Fibroblast of peridontal ligament (primary cell): ENCODE measurements around the gene SLC22A14.
A peak's percentile ranks its signal among the peaks of the same experiment; 100 is the strongest.
"Not testable (repeated sequence)": the region's sequence is repeated elsewhere in the genome, so short reads cannot be mapped to it uniquely, and the experiment has no call there.

Experiments used
- DNase-seq: peaks from one replicate; pipeline ENCODE4 v3.0.0-alpha.2; 2010; ENCODE audit errors: extremely low read depth

Gene SLC22A14

DNA sequence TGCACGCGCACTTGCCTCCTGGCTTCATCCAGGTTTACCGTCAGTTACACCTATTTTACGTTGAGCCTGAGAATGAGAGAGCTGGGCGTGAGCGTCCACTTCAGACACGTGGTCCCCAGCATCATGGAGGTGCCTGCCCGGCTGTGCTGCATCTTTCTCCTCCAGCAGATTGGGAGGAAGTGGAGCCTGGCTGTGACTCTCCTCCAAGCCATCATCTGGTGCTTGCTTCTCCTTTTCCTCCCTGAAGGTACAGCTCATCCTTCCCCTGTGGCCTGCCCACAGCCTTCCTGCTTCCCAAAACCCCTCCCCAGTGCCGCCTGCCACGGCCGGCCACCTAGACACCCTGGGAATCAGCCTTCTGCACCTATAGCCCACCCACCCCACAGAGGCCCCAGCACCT, 31.6 kb downstream of the SLC22A14 start:
- DNase-seq: no peak

DNA sequence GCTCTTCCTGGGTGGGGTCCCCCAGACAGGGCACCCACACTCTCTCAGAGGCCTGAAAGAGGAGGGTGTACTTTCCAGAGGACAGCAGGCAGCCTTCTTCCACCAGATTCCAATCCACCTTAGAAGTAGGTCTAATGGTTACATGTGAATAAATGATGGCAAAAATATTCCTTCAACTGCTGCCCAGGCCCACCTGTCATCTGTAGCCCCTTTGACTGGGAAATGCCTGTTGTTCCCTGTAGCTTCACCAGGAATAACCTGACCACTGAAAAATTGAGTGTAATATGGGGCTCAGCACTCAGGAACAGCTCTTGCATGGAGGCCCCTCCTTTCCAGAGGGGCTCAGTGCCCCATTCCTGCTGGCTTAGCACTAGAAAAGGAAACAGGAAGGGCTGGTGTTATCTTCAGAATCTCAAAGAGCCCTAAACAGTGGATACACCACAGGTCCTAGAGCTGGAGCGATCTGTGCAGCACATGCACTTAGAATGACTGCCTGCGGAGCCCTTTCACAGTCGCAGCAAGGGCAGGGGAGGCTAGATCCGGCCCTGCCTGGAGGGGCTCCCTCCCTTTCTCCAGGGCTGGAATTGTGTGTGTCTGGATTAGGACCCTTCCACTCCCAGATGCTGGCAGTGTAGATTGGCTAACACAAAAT, 32.1 kb downstream of the SLC22A14 start:
- no peak for DNase-seq

DNA sequence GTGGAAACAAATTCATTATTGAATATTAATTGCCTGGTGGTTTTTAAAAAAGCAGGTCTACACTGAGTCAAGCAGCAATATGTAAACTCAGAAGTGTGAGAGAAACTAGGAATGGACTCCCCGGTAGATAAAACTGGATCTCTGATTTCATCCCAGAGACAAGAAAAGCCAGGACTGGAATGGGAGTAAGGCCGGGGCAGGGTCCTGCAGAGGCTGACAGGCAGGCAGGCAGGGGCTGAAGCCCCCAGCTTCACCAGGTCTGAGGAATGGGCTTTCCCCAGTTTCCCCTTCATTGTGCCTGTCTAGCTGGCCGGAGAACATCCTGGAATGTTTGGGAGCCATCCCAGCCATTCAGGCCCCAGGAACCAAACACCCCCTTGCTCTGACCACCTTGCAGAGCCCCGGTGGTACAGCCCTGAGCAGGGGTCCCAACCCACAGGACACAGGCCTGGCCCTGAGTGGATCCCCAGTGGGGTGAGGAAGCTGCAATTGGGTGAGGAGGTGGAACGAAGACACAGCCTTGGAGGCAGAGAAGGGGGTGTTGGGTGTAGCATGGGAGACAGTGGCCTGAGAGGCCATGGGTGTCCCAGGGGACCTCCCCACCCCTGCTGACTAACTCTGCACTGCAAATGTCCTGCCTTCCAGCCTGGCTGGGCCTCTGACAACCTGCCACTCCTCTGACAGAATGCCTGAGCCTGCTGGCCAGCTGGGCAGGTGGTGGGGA, 32.8 kb downstream of the SLC22A14 start:
- no peak for DNase-seq

DNA sequence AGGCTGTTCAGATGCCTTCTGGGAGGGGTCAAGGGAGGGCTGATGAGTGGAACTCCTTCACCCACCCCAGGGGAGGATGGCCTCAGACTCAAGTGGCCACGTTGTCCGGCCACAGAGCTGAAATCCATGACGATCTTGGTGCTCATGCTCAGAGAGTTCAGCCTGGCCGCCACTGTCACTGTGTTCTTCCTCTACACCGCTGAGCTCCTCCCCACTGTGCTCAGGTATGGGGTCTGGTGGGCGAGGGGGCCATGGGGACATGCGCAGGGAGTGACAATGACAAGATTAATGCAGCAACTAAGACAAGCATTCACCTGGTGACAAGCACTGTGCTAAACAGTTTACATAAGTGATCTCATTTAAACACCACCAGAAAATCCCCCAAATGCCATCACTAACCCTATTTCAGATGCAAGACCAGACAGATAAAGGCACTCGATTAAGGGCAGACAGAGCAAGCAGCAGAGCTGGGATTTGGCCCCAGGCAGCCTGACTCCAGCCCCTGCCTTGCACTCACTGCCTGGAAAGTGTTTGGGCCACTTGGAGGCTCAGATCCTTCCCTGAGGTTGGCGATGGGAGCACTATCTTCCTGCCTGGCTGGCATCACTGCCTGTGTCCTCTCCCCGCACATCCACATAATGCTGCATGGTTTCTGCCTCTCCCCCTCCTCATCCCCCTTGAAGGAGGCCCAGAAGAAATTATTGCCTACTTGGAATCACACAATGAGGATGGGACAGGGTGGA, 33.6 kb downstream of the SLC22A14 start:
- no peak for DNase-seq

DNA sequence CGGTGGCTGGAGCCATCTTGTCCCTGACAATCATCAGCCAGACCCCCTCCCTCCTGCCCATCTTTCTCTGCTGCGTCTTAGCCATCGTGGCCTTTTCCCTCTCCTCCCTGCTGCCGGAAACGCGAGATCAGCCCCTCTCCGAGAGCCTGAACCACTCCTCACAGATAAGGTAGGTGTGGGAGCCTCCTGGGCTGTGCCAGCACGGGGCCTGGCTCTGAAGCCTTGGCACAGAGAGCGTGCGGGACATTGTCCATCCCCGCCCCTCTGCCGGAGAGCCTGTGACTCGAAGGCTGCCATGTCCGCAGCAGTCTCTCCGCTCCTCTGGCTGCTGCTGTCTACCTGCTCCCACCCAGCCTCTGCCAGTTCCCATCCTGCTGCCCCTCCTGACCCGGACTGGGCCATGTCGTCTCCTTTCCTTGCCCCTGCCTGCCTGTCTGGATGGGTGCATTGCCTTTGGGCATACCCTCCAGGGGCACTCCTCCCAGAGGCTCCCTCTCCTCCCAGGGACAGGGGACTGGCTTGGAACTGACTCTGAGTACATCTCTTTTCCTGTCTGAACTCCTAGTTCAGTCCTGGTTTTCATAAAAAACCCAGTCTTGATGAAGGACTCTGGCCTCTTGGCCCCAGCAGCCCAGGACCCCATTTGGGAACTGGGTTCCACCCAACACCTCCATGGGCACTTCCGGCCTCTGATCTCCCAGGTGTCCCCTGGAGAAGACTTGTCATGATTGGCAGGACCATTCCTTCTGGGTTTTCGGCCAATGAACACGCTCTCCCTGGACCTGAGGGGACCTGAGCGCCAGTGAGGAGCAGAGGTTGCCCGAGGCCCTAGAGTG, 34.5 kb downstream of the SLC22A14 start:
- DNase-seq: no peak

DNA sequence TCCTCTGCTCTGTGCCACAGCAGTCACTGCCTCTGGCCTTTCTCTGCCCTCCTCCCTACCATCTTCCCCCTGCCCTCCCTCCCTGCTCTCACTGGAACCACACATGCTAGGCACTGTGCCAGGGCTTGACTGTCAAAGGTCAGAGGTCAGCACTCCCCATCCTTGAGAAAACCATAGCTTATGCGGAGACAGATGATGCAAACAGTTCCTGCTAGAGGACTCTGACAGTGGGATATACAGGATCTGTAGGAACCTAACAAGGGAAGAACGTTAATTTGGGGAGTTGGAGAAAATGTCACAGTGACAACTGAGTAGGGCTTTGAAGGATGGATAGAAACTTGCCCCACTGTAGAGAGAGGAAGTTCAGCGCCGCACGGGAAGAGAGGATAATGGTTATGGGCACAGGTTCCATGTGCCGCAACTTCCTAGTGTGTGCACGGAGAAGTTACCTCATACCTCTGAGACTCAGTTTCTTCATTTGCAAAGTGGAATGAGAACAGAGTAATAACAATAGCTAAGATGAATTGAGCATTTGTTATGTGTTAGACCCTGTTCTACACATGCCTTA, 35.2 kb downstream of the SLC22A14 start:
- DNase-seq: no peak

DNA sequence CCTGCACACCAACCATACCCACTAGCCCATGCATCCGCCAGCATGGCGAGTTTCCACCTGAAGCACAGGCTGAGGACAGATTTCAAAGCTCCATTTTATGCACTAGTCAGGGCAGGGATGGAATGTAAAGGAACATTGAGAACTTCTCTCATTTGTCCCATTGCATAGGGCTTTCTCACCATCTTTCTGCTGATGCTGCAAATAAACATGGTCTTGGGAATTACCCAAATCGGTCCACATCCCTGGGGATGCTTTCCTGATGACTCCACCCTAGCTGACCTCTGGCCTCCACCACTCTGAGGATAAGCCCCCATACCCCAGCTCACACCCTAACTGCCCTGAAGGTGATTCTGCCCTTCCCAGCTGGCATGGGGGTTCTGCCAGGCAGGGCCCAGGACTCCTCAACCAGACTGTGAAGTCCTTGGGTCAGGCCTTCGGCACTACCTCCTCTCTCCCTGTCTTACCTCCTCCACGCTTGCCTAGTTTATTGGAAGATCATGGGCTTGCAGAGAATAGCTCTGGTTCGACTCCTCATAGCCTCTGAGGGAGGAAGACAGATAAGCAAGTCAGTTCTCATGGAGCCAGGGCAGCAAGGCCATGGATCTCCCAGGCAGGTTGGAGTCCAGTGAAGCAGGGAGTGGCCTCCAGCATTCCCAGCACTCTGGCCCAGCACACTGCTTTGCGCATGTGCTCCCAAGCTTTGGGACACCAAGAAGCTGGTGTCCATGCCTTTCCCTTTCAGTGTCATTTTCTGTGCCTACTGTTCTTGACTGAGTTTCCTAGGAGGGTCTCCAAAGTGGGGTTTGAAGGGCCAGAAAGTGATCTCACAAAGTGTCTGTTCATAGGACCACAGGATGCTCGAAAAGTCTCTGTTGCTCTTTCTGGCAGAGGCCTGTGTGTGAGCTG, 36.9 kb downstream of the SLC22A14 start:
- no peak for DNase-seq

DNA sequence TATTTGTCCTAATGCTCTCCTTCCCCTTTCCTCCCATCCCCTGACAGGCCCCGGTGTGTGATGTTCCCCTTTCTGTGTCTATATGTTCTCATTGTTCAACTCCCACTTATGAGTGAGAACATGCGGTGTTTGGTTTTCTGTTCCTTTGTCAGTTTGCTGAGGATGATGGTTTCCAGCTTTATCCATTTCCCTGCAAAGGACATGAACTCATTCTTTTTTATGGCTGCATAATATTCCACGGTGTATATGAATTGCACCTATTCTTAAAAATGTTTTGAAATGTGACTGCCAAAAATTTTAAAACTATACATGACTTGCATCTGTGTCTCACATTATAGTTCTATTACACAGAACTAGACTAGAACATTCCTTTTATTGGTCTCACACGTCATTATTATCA, 38.5 kb downstream of the SLC22A14 start:
- DNase-seq: not testable (repeated sequence)

DNA sequence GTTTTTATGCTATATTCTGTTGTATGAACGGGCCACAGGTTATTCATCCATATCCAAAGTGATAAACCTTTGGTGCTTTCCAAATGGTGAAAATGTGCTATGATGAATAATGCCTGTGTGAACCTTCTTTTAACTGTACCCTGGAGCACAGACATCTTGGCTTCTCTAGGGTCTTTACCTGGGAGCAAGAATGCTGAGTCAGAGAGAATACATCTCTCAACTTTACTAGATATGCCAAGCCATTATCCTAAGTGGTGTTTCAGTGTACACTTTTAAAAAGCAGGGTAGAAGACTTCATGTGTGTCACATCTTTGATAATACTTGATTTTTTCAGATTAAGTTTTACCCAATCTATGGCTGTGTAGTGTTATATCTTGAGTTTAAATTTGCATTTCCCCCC, 41.0 kb downstream of the SLC22A14 start:
- no peak for DNase-seq

DNA sequence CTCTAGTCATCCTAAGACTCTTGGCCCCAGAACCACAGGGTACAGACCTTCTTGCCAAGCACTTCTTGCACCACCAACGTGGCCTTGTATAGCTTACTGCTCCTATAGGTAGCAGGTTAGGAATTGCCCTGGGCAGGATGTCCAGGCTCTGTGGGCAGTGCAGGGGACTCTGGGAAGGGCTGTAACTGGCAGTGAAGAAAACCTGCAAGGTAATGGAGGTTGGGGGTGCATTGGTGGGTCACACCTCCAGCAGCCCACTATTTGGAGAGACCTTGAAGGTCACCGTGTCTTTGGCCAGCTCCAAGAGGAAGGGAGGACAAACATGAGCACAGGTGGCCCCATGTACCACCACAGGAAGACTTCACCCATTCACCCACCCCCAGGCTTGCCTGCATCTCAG, 43.2 kb downstream of the SLC22A14 start:
- DNase-seq: no peak

DNA sequence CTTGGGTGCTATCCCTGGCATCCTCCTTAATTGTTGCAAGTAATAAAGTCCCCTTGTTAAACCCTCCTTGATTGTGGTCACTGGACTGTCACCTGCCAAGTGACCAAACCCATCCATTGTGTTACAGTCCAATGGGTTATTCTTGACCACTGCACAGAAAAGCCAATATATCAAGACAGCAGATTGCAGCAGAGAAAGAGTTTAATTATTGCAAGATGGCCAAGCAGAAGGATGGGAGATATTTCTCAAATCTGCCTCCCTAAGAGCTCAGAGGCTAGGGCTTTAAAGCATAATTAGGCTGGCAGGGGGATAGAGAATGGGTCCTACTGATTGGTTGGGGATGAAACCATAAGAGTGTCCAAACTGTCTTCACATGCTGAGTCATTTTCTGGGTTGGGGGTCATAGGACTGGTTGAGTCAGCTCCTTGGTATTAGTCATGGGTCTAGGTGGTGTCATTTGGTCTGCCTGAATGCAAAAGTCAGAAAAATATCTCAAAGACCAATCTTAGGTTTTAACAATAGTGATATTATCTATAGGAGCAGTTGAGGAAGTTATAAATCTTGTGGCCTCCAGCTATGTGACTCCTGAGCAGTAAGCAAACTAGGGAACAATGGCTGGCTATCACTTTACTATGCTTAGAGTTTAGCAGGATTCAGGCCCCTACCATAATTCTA, 45.4 kb downstream of the SLC22A14 start:
- DNase-seq: peak; percentile 46

DNA sequence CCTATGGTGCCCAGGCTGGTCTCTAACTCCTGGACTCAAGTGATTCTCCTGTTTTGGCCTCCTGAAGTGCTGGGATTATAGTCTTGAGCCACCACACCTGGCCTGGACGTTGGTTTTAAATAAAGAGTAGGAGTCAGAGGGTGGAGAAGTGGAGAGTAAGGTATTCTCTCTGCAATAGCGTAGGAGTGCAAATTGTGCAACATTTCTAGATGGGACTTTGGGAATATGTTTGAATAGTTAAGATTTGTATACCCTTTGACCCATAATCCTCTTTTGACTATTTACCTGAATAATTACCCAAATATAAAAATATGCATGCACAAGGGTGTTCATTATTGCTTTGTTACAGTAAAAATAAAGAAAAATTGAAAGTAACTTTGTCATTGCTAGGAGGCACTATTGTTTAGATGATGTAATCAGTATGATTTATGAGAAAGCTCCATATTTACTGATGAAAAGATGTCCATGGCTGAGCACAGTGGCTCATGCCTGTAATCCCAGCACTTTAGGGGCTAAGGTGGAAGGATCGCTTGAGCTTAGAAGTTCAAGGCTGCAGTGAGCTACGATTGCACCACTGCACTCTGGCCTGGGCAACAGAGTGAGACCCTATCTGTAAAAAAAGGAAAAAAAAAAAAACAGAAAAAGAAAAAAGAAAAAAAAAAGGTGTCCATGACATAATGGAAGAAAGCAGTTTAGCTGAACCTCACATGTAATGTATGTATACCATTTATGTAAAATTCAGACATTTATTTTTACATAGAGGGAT, 49.3 kb downstream of the SLC22A14 start:
- DNase-seq: no peak

DNA sequence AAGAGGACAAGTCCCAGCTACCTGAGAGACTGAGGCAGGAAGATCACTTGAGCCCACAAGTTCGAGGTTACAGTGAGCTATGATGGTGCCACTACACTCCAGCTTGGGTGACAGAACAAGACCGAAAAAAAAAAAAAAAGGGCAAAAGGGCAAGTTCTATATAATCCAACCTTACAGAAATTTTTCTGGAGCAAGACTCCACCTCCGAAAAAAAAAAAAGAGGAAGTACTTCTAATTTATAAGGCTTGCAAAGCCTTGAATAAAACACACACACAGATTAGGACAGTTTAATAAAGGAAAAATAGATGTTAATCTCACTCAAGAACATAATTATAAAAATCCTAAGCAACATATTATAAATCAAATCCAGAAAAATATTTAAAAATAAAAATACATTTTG, 50.1 kb downstream of the SLC22A14 start:
- no peak for DNase-seq

DNA sequence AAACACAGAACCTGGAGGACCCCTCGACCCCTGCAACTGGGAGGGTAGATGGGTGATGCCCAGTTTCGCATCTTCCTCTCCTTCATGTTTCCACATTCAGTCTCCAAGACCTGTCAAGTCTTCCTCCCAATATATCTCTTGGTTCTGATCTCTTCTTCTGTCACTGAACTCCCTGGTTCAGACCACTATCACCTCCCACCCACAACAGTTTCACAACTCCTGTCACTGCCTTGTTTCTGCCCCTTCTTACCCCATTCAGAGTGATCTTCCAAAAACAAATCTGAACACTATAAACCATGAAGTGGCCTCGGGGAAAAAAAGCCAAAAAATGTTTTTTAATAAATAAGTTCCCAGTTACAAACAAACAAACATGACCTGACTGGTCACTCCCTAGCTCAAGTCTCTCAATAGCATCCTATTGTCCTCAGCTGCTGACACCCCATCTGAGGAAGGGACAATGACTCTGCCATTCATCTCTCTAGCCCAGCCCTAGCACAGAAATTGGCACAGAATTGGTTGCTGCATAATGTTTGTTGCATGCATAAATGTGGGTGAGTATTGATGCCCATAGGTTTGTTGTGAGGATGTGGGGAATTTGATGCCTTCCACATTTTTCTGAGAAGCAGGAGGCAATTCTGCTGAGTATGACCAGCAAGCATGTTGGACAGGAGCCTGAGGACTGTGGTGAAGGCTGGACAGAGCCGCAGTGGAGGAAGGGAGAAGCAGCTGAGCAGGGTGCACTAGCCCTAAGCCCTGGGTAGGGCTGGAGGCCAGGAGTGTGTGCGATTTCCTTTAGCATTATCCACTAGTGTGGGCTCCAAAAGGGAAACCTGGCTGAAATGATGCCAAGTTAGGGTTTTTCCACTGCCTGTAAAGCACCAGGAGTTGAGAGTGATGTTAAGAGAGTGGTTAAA, 52.3 kb downstream of the SLC22A14 start:
- peak; percentile 89 for DNase-seq

DNA sequence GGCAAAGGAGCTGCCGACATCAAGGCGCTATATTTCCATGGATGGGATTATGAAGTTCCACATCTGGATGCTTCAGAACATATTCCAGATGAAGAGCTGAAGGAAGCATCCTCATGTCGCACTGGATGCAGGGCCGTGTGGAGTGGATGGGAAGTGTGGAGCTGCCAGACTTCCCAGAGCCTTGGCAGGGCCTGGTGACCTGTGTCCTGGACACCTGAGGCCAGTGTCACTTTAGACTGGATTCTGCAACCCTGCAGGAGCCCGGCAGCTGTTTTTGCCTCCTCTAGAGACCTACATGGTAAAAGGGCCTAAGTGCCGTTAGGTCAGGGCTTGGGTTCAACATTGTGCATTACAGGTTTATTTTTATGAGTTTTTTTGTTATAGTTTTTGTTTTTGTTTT, 53.2 kb downstream of the SLC22A14 start:
- DNase-seq: no peak

DNA sequence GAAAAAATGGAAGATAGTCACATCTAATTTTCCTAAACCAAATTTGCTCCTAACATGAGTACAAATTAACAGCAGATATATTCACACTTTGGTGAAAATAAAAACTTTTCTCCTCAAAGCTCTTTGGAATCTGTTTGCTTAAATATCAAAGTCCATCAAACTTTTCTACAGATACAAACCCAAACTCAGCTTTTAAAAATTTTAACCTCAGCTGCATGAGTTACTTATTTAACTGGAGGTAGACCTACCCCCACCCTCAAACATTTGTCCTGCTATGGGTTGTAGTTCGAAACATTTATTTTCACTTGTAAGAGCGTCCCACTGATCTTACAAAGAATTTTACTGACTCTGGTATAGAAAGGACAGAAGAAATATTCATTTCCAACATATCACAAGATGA, 55.6 kb downstream of the SLC22A14 start:
- DNase-seq: no peak

DNA sequence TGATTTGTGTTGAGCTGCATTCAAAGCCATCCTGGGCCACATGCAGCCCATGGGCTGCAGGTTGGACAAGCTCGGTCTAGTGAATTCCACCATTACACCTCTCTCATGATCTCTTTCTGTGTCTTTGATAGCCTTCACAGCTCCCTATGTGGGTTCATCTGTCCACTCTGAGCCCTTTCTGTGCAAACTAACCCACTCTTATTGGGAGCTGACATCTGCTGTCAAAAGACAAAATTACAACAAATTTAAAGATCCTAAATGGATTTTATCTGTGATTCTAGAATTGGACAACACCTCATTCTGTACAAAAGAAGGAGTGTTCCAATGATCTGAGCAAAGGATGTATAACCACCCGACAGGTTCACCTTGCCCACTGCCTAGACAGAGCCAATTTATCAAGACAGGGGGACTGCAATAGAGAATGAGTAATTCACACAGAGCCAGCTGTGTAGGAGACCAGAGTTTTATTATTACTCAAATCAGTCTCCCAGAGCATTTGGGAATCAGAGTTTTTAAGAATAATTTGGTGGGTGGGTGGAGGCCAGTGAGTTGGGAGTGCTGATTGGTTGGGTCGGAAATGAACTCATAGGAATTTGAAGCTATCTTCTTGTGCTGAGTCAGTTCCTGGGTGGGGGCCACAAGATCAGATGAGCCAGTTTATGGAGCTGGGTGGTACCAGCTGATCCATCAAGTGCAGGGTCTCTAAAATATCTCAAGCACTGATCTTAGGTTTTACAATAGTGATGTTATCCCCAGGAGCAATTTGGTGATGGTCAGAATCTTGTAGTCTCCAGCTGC, 61.9 kb downstream of the SLC22A14 start:
- peak; percentile 52 for DNase-seq
